Astrocyte (in vitro differentiated cells and primary cell): ENCODE results near the gene NME5.

Source experiments
- CTCF ChIP-seq: IDR thresholded peaks from 2 replicates; pipeline ENCODE4 v1.5.1; 2011; ENCODE audit warnings: low read depth, mild to moderate bottlenecking, inconsistent platforms, low read length, moderate library complexity; ENCODE audit not compliant: insufficient read depth
- EZH2 ChIP-seq: IDR thresholded peaks from 2 replicates; pipeline ENCODE4 v1.6.1; 2012; ENCODE audit warnings: mild to moderate bottlenecking, low read length, inconsistent platforms; ENCODE audit not compliant: insufficient read depth

- no peak for TF ChIP-seq CTCF
- TF ChIP-seq EZH2: no peak
Measured at GRCh38 chr5:138110266-138110963, 28.8 kb downstream of the NME5 start.
